ENCODE measurements around the gene TOMT. TPM values are rescaled to one million over a fixed set of nuclear protein-coding genes. Genes with fewer than 3 reads are reported as not detected.
A peak's percentile ranks its signal among the peaks of the same experiment; 100 is the strongest.

Gene TOMT
- total RNA-seq, 1 experiment from 2014 or later = not detected

- H3K4me1 ChIP-seq (ENCODE audit: control insufficient read depth in 1 of 2, insufficient read depth in 2 of 2, low read length in 2 of 2) = peaks cover 4 to 20% of the 10 kb centered on the region in 2 experiments; a peak in 3 of 4 replicates
- ChIA-PET POLR2A (interaction anchor here (0.6 to 1.6 kb wide), 7 partner anchors 12 to 126 kb away, joined by 3 to 6 read pairs (median 3); no protein-coding TSS in a partner anchor), RAD21 (ENCODE audit: low non-redundant PET in 1 of 2, low total read pairs in 2 of 2, uncharacterized antibody in 2 of 2, unreplicated experiment in 2 of 2) (interaction anchor here in 1 of 2 experiments (0.6 kb wide), 1 partner anchor 10 kb away, joined by 3 read pairs; no protein-coding TSS in a partner anchor), CTCF (interaction anchor here (1.0 to 1.5 kb wide), 2 partner anchors 87 to 319 kb away, joined by 4 read pairs; no protein-coding TSS in a partner anchor)
- peak within 1 kb of the TSS; percentile 83 for H3K9ac ChIP-seq (ENCODE audit: low read length)
- intact Hi-C loops (cut with micrococcal nuclease) = loop anchor here (1.0 to 10.0 kb wide), 2 partner anchors 9 to 322 kb away; partner anchors contain the start of genes CLPB and LAMTOR1
- no peaks in the 10 kb centered on the region for H4K20me1 ChIP-seq (ENCODE audit: insufficient read depth)
- peak within 1 kb of the TSS; percentile 60 to 82 for H3K4me3 ChIP-seq (replicated peaks in 1 of 2; ENCODE audit: low read depth in 1 of 2, low read length in 2 of 2)
- no peaks in the 10 kb centered on the region for H3K27me3 ChIP-seq (ENCODE audit: insufficient read depth, low read length)
- H3K9me3 ChIP-seq (ENCODE audit: control insufficient read depth in 1 of 2, insufficient read depth in 1 of 2, low read depth in 1 of 2, low read length in 2 of 2) = no peaks in the 10 kb centered on the region
- peak within 1 kb of the TSS; percentile 74 for H3K4me2 ChIP-seq (ENCODE audit: low read length)
- BruUV-seq (replicated peaks) = no TSS peak
- peak; percentile 99 for DNase-seq (ENCODE audit: low read depth, low spot score)
- no peaks in the 10 kb centered on the region for H3K79me2 ChIP-seq (ENCODE audit: insufficient read depth, low read length)
- ATAC-seq = peak; percentile 91
- peak within 1 kb of the TSS; percentile 76 for H3K27ac ChIP-seq (ENCODE audit: low read depth, low read length)
- no peaks in the 10 kb centered on the region for H3K9me2 ChIP-seq (ENCODE audit: insufficient read depth)
- no peaks in the 10 kb centered on the region for H3K36me3 ChIP-seq (ENCODE audit: control insufficient read depth in 1 of 2, insufficient read depth in 2 of 2, low read length in 2 of 2)
- no peak within 1 kb of the TSS for H2AFZ ChIP-seq (ENCODE audit: low read depth, low read length, poor library complexity, severe bottlenecking)
- TF ChIP-seq ELF1 (IDR thresholded peaks at IDR 0.05; ENCODE audit: borderline replicate concordance, low read depth) (peak; percentile 71; the same call in 1 of the 2 replicates), EGR1 (IDR thresholded peaks at IDR 0.05; ENCODE audit: low read depth) (peak; percentile 81), SRF (IDR thresholded peaks at IDR 0.05; ENCODE audit: low read depth) (peak; percentile 99), CBX3 (IDR thresholded peaks at IDR 0.05; ENCODE audit: low read depth) (no peak), EZH2phosphoT487 (IDR thresholded peaks at IDR 0.05; ENCODE audit: borderline replicate concordance) (no peak), SP1 (IDR thresholded peaks at IDR 0.05; ENCODE audit: low read depth) (peak; percentile 94), SIN3A (IDR thresholded peaks at IDR 0.05; ENCODE audit: low read depth) (peak; percentile 68), ZBTB33 (IDR thresholded peaks at IDR 0.05; ENCODE audit: extremely low read depth, insufficient replicate concordance, low read length) (peak; percentile 20), ZNF274 (IDR thresholded peaks at IDR 0.05; ENCODE audit: low read depth, low read length) (no peak), EZH2 (IDR thresholded peaks at IDR 0.05) (no peak), POLR2AphosphoS5 (IDR thresholded peaks at IDR 0.05; ENCODE audit: low read depth, low read length) (peak; percentile 100), FOSL1 (IDR thresholded peaks at IDR 0.05; ENCODE audit: low read depth) (no peak), ZFX (IDR thresholded peaks at IDR 0.05) (peak; percentile 1; the same call in 1 of the 2 replicates), CTCF (IDR thresholded peaks at IDR 0.05 in 2 of 3, conservative IDR thresholded peaks at IDR 0.05 in 1 of 3; ENCODE audit: borderline replicate concordance in 1 of 3, insufficient read depth in 1 of 3, low read depth in 2 of 3, low read length in 2 of 3) (no peak), JUND (IDR thresholded peaks at IDR 0.05) (no peak), TCF7L2 (IDR thresholded peaks at IDR 0.05; ENCODE audit: borderline replicate concordance, extremely low read depth, insufficient read depth, insufficient read length) (peak; percentile 85), MAX (IDR thresholded peaks at IDR 0.05) (peak; percentile 41; the same call in 1 of the 2 replicates), REST (IDR thresholded peaks at IDR 0.05; ENCODE audit: low read depth) (no peak)
Observed at GRCh38 chr11:72112143-72112977, 6.6 kb downstream of the TOMT start, which contains the start of gene ANAPC15. ANAPC15 (minus strand) TSS chr11:72112695; CDS start chr11:72111276, 1,419 bp downstream.

All from HCT116 (cell line).